ENCODE measurements around the gene CORO2A.
"Not testable (repeated sequence)": the region's sequence is repeated elsewhere in the genome, so short reads cannot be mapped to it uniquely, and the experiment has no call there.

Gene CORO2A

DNA sequence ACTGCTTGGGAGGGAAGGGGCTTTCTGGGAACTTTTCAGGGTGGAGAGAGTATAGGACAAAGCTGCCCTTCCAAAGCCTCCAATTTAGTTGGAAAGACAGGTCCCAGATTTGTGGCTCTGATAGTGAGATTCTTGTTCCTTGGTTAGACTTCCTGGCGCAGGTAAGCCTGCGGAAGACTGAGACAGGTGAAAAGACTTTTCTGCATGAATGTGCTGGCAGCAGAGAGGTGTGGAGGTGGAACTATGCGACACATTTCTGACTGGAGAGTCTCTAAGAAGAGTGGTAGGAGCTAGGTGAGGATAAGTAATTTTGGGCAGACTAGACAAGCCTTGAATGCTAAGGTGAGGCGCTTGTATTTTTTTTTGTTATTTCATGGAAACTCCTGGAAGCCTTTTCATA is 106.0 kb downstream of the CORO2A start:
- no peak overlapping the region for H3K4me3 ChIP-seq (ENCODE audit: low read length)
- H3K9ac ChIP-seq (ENCODE audit: low read depth, low read length) = no peak overlapping the region
- H3K27me3 ChIP-seq (ENCODE audit: insufficient read depth, low read length) = peaks cover 5% of the 10 kb centered on the region; the same call in 1 of the 2 replicates
- peaks cover 24% of the 10 kb centered on the region; the same call in 1 of the 2 replicates for H3K4me1 ChIP-seq (ENCODE audit: insufficient read depth, low read length)
- no peak overlapping the region for H3K27ac ChIP-seq (ENCODE audit: low read length)
- no peaks in the 10 kb centered on the region for H3K9me3 ChIP-seq (ENCODE audit: insufficient read depth, low read depth, low read length)
- peaks cover 21% of the 10 kb centered on the region for H3K36me3 ChIP-seq (ENCODE audit: insufficient read depth, low read depth, low read length)

DNA sequence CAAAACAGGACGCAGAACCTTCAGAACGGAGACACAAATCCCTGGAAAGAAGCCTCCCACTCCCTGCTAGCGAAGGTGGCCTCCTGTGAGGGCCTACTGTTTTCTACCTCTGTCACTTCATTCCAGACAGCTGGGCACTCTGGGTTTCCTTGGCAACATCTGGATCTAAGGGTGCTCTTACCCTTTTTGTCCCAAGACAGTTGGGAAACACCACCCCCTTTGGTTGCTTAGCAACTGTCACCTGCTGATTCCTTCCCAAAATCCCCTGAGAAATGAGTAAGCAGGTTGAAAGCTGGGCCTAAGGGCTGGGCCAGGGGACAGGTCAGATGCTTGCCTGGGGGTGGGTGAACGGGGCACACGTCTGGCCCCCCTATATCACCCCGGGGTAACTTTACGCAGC is 106.5 kb downstream of the CORO2A start:
- Histone ChIP-seq H3K4me1 (ENCODE audit: insufficient read depth, low read length) (peaks cover 19% of the 10 kb centered on the region; the same call in 1 of the 2 replicates), H3K4me3 (ENCODE audit: low read length) (no peak overlapping the region), H3K36me3 (ENCODE audit: insufficient read depth, low read depth, low read length) (peaks cover 26% of the 10 kb centered on the region), H3K9ac (ENCODE audit: low read depth, low read length) (no peak overlapping the region), H3K27me3 (ENCODE audit: insufficient read depth, low read length) (peaks cover 5% of the 10 kb centered on the region; the same call in 1 of the 2 replicates), H3K27ac (ENCODE audit: low read length) (no peak overlapping the region), H3K9me3 (ENCODE audit: insufficient read depth, low read depth, low read length) (no peaks in the 10 kb centered on the region)

DNA sequence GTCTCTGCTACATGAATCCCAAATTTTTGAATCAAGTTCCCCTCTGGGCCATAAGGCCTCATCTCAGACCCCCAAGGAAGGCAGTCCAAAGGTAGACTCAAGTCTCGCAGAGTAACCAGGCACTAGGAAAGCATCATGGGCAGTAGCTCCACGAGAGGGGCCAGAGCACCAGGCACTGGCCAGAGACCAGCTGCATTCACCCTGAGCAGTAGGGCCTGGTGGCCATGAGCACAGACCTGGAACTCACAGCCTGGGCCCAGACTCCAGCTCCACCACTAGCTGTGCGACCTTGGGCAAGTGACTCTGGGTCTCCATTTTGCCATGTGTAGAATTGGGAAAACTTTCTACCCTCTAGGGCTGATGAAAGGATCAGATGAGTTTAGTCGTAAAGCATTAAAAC is 107.4 kb downstream of the CORO2A start:
- Histone ChIP-seq H3K9ac (ENCODE audit: low read depth, low read length) (no peak overlapping the region), H3K9me3 (ENCODE audit: insufficient read depth, low read depth, low read length) (no peaks in the 10 kb centered on the region), H3K4me3 (ENCODE audit: low read length) (no peak overlapping the region), H3K4me1 (ENCODE audit: insufficient read depth, low read length) (peaks cover 17% of the 10 kb centered on the region; the same call in 1 of the 2 replicates), H3K36me3 (ENCODE audit: insufficient read depth, low read depth, low read length) (peaks cover 34% of the 10 kb centered on the region), H3K27ac (ENCODE audit: low read length) (no peak overlapping the region), H3K27me3 (ENCODE audit: insufficient read depth, low read length) (peaks cover 5% of the 10 kb centered on the region; the same call in 1 of the 2 replicates)

DNA sequence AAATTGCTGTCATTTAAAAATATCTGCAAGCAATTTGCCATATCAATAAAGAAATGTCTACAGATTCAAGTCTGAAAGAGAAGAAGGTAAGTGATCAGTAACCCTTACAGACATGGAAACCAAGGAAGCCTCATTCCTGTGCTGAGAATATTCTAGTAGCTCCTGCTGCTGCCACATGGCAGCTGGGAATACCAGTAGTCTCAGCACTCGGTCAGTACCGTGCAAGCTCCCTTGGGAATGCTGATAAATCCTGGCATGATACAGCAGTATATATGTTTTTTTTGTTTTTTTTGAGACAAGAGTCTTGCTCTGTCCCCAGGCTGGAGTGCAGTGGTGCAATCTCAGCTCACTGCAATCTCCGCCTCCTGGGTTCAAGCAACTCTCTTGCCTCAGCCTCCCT is 108.0 kb downstream of the CORO2A start:
- Histone ChIP-seq H3K9ac (ENCODE audit: low read depth, low read length) (no peak overlapping the region), H3K4me3 (ENCODE audit: low read length) (no peak overlapping the region), H3K9me3 (ENCODE audit: insufficient read depth, low read depth, low read length) (no peaks in the 10 kb centered on the region), H3K27ac (ENCODE audit: low read length) (no peak overlapping the region), H3K27me3 (ENCODE audit: insufficient read depth, low read length) (peaks cover 5% of the 10 kb centered on the region; the same call in 1 of the 2 replicates), H3K4me1 (ENCODE audit: insufficient read depth, low read length) (peaks cover 12% of the 10 kb centered on the region; the same call in 1 of the 2 replicates), H3K36me3 (ENCODE audit: insufficient read depth, low read depth, low read length) (peaks cover 38% of the 10 kb centered on the region)

DNA sequence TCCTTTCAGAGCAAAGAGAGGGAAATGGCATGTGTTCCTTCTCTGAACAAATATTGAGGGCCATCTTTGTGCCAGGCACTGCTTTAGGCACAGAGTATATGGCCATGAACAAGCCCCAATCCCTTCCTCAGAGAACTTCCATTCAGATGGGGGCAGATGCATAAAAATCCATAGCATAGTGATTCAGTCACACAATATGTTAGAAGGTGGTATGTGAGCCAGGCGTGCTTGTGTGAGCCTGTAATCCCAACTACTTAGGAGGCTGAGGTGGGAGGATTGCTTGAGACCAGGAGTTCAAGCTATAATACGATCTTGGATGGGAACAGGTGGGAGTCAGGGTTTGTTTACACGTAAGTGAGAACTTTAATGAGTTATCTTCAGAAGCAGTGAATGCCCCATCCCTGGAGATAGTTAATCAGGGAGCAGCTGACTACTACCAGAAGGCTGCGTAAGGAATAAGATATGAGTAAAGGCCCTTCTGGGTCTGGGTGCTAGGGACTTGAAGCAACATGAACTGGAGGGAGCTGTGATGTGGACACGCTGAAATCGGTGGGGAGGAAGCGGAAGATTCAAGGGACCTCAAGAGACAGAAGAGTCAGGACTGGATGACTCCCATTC is 108.8 kb downstream of the CORO2A start:
- Histone ChIP-seq H3K9me3 (ENCODE audit: insufficient read depth, low read depth, low read length) (no peaks in the 10 kb centered on the region), H3K36me3 (ENCODE audit: insufficient read depth, low read depth, low read length) (peaks cover 44% of the 10 kb centered on the region), H3K27ac (ENCODE audit: low read length) (no peak overlapping the region), H3K4me3 (ENCODE audit: low read length) (no peak overlapping the region), H3K4me1 (ENCODE audit: insufficient read depth, low read length) (peaks cover 12% of the 10 kb centered on the region; the same call in 1 of the 2 replicates), H3K9ac (ENCODE audit: low read depth, low read length) (no peak overlapping the region), H3K27me3 (ENCODE audit: insufficient read depth, low read length) (peaks cover 4% of the 10 kb centered on the region; the same call in 1 of the 2 replicates)

DNA sequence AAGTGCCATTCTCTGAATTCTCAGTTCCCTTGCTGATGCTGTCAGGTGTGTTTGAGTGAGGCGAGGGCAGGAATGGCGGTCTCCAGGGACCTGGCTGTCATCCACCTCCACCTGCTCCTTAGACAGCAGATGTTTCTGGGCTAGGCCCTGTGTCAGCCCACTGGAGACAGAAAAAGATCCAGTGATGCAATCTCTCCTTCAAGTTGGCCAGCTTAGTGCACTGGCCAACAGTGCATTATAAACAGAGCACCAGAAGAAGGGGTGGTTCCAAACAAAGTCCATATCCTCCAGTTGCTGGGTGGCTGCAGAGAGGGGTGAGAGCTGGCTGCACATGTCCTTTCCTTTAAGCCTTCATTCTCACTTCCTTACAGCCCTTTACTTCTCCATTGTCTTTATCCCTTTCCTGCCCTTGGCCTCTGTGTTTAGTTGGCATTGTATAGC is 109.4 kb downstream of the CORO2A start:
- no peaks in the 10 kb centered on the region for H3K27me3 ChIP-seq (ENCODE audit: insufficient read depth, low read length)
- no peaks in the 10 kb centered on the region for H3K9me3 ChIP-seq (ENCODE audit: insufficient read depth, low read depth, low read length)
- peaks cover 44% of the 10 kb centered on the region for H3K36me3 ChIP-seq (ENCODE audit: insufficient read depth, low read depth, low read length)
- no peak overlapping the region for H3K27ac ChIP-seq (ENCODE audit: low read length)
- H3K4me3 ChIP-seq (ENCODE audit: low read length) = no peak overlapping the region
- H3K4me1 ChIP-seq (ENCODE audit: insufficient read depth, low read length) = peaks cover 12% of the 10 kb centered on the region; the same call in 1 of the 2 replicates
- no peak overlapping the region for H3K9ac ChIP-seq (ENCODE audit: low read depth, low read length)

DNA sequence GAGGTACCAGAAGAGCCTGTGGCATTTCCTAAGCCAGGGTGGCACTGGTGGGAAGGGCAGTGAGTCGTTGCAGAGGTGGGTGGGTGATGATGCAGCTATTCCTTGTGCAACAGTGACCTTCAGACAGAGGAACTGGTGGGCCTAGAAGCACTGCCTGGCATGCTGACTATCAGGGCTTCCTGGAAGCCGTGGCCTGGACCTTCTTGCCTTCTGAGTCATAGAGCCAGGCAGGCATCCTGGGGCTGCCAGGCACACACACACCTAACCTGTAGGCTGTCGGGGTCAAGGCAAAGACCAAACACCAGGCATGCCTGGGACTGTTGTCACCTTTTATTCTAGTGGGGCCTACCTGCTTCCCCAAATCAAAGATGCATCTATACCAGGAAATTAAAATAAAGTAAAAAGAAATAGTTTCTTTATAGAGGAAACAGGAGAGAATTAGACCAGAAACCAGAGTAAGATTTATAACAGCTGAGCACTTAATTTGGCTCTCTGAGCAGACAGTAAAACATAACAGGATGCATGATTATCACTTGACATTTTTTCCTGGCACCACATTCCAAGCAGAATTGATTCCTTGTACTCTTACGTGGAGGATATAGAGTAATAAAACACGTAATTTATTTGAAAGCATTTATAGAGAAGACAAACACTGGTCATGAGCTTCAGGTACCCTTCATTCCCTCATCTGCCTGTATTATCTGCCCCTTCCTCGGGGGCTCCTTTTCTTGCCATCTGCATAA is 110.8 kb downstream of the CORO2A start:
- Histone ChIP-seq H3K4me1 (ENCODE audit: insufficient read depth, low read length) (peaks cover 14% of the 10 kb centered on the region; the same call in 1 of the 2 replicates), H3K9me3 (ENCODE audit: insufficient read depth, low read depth, low read length) (no peaks in the 10 kb centered on the region), H3K9ac (ENCODE audit: low read depth, low read length) (no peak overlapping the region), H3K4me3 (ENCODE audit: low read length) (no peak overlapping the region), H3K27ac (ENCODE audit: low read length) (no peak overlapping the region), H3K36me3 (ENCODE audit: insufficient read depth, low read depth, low read length) (peaks cover 44% of the 10 kb centered on the region), H3K27me3 (ENCODE audit: insufficient read depth, low read length) (no peaks in the 10 kb centered on the region)

DNA sequence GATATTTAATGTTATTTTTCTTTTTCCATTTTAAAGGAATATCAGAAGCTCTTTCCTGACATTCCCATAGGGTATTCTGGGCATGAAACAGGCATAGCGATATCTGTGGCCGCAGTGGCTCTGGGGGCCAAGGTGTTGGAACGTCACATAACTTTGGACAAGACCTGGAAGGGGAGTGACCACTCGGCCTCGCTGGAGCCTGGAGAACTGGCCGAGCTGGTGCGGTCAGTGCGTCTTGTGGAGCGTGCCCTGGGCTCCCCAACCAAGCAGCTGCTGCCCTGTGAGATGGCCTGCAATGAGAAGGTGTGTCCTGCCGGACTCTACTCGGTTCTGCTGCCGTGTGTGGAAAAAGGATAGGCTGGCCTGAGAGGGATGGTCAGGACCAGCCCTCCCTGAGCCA is 111.7 kb downstream of the CORO2A start:
- no peak overlapping the region for H3K27ac ChIP-seq (ENCODE audit: low read length)
- H3K36me3 ChIP-seq (ENCODE audit: insufficient read depth, low read depth, low read length) = peaks cover 44% of the 10 kb centered on the region
- no peaks in the 10 kb centered on the region for H3K9me3 ChIP-seq (ENCODE audit: insufficient read depth, low read depth, low read length)

DNA sequence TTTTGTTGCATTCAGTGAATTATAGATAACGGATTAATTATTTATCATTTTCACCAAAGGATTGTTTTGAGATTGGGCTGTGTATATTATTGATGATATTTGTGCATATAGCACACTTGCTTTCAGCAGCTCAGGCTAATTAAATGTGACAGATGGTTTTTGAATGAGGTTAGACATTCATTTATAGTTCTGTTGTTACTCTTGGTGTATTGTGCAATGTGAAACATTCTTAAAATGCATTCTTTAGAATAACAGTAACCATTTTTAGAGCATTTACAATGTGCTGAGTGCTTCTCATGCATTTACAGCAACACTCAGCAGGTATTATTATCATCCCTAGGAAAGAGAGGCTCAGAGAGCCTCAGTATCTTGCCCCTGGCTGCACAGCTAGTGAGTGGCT is 112.1 kb downstream of the CORO2A start:
- H3K27me3 ChIP-seq (ENCODE audit: insufficient read depth, low read length) = no peaks in the 10 kb centered on the region
- peaks cover 44% of the 10 kb centered on the region for H3K36me3 ChIP-seq (ENCODE audit: insufficient read depth, low read depth, low read length)
- H3K27ac ChIP-seq (ENCODE audit: low read length) = no peak overlapping the region
- no peaks in the 10 kb centered on the region for H3K9me3 ChIP-seq (ENCODE audit: insufficient read depth, low read depth, low read length)
- no peak overlapping the region for H3K9ac ChIP-seq (ENCODE audit: low read depth, low read length)
- no peak overlapping the region for H3K4me3 ChIP-seq (ENCODE audit: low read length)
- H3K4me1 ChIP-seq (ENCODE audit: insufficient read depth, low read length) = peaks cover 12% of the 10 kb centered on the region; the same call in 1 of the 2 replicates

More for the DNA sequence above, 111.7 kb downstream of the CORO2A start:
- Histone ChIP-seq H3K27me3 (ENCODE audit: insufficient read depth, low read length) (no peaks in the 10 kb centered on the region), H3K4me3 (ENCODE audit: low read length) (no peak overlapping the region), H3K4me1 (ENCODE audit: insufficient read depth, low read length) (peaks cover 13% of the 10 kb centered on the region; the same call in 1 of the 2 replicates), H3K9ac (ENCODE audit: low read depth, low read length) (no peak overlapping the region)

DNA sequence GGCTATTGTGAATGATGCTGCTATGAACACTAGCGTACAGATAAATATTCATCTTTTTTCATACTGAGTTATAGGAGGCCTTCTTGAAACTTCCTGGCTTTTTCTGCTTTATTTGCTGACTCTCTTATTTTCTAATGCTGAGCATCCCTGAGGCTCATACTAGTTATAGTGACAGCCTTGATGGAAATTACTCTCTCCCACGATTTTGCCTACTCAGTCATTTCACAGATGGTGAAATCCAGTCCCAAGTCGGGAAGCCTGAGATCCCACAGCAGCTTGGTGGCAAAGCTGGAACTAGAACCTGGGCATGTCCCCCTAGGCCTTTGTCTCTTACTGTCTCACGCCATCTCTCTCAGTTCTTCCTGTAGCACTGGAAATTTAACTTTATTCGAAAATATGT is 113.5 kb downstream of the CORO2A start:
- H3K9me3 ChIP-seq (ENCODE audit: insufficient read depth, low read depth, low read length) = no peaks in the 10 kb centered on the region
- H3K27me3 ChIP-seq (ENCODE audit: insufficient read depth, low read length) = no peaks in the 10 kb centered on the region
- no peak overlapping the region for H3K4me3 ChIP-seq (ENCODE audit: low read length)
- H3K9ac ChIP-seq (ENCODE audit: low read depth, low read length) = no peak overlapping the region
- H3K27ac ChIP-seq (ENCODE audit: low read length) = no peak overlapping the region
- H3K4me1 ChIP-seq (ENCODE audit: insufficient read depth, low read length) = peaks cover 12% of the 10 kb centered on the region; the same call in 1 of the 2 replicates
- peaks cover 44% of the 10 kb centered on the region for H3K36me3 ChIP-seq (ENCODE audit: insufficient read depth, low read depth, low read length)

DNA sequence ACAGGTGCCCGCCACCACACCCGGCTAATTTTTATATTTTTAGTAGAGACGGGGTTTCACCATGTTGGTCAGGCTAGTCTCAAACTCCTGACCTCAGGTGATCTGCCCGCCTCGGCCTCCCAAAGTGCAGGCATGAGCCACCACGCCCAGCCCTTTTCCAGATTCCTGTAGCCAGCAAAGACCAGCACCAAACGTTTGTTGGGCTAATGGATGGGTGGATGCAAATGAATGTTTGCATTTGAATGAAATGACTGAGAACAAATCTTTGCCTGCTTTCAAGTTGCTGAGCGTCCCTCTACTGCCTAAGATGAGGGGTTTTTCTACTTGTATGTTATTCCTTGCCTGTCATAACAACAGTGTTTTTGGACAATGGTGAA is 115.9 kb downstream of the CORO2A start:
- H3K9me3 ChIP-seq (ENCODE audit: insufficient read depth, low read depth, low read length); H3K9ac ChIP-seq (ENCODE audit: low read depth, low read length); H3K27ac ChIP-seq (ENCODE audit: low read length); H3K27me3 ChIP-seq (ENCODE audit: insufficient read depth, low read length); H3K4me3 ChIP-seq (ENCODE audit: low read length): not testable (repeated sequence)
- peaks cover 23% of the 10 kb centered on the region for H3K36me3 ChIP-seq (ENCODE audit: insufficient read depth, low read depth, low read length)
- peaks cover 12% of the 10 kb centered on the region; the same call in 1 of the 2 replicates for H3K4me1 ChIP-seq (ENCODE audit: insufficient read depth, low read length)

All from iPS-20b (cell line).